Parathyroid adenoma (tissue), 2 donors: Measurements from ENCODE around the gene SPRTN.

ENCODE experiments used
- H2AFZ ChIP-seq: fragments of 300-600 bp; sonication (generic); one replicate; pipeline ENCODE4 v1.7.0; 2017; ENCODE audit warnings: antibody characterized with exemption, mild to moderate bottlenecking
- H3K27ac ChIP-seq: fragments of 300-600 bp; sonication (generic); one replicate; pipeline ENCODE4 v1.7.0; 2017
- H3K27me3 ChIP-seq: fragments of 300-600 bp; sonication (generic); one replicate; pipeline ENCODE4 v1.7.0; 2017; ENCODE audit warnings: low read length; ENCODE audit not compliant: control insufficient read depth, insufficient read depth
- H3K36me3 ChIP-seq: fragments of 300-600 bp; sonication (generic); one replicate; pipeline ENCODE4 v1.7.0; 2017; ENCODE audit warnings: low read length; ENCODE audit not compliant: control insufficient read depth, insufficient read depth
- H3K4me1 ChIP-seq: fragments of 300-600 bp; sonication (generic); one replicate; pipeline ENCODE4 v1.7.0; 2017; ENCODE audit warnings: control low read depth
- H3K4me2 ChIP-seq: fragments of 300-600 bp; sonication (generic); one replicate; pipeline ENCODE4 v1.7.0; 2017; ENCODE audit warnings: low read length
- H3K4me3 ChIP-seq: fragments of 300-600 bp; sonication (generic); one replicate; pipeline ENCODE4 v1.7.0; 2017; ENCODE audit warnings: low read depth, low read length
- H3K79me2 ChIP-seq: fragments of 300-600 bp; sonication (generic); one replicate; pipeline ENCODE4 v1.7.0; 2017; ENCODE audit warnings: control low read depth
- H3K9ac ChIP-seq: fragments of 300-600 bp; sonication (generic); one replicate; pipeline ENCODE4 v1.7.0; 2017; ENCODE audit warnings: mild to moderate bottlenecking
- H3K9me3 ChIP-seq: fragments of 300-600 bp; sonication (generic); one replicate; pipeline ENCODE4 v1.7.0; 2017; ENCODE audit warnings: low read length; ENCODE audit not compliant: control insufficient read depth
- TF ChIP-seq, protein P1 (sequence below): fragments of 300-600 bp; sonication (generic); IDR thresholded peaks from one replicate; pipeline ENCODE4 v1.7.0; 2017; ENCODE audit warnings: antibody characterized with exemption, mild to moderate bottlenecking
- donor health status: primary hyperparathyroidism.

SPRTN gene

DNA sequence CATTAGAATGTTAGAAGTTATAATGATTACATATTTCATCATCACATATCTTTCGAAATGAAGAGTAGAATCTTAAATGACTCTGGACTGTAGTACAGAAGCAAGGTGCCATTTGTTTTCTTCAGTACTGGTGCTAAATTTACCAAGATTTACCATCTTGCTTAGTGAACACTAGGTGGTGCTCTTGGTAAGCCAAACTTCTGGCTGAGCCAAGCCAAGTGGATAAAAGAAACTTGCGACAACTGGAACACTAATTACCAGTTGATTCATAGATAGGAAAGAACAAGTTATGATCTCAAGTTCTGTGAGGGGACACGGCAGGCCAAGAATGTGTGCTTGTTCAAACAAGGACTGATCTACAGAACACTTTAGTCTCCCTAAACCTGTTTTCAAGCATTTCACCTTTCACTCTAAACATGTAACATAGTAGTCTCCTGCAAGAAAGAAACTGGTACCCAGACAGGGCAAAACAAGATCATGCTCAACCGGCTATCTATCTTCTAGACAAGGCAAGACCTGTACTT is 19.8 kb downstream of the SPRTN start:
- Histone ChIP-seq H3K9ac (no peak overlapping the region), H3K27ac (no peak overlapping the region)
- TF ChIP-seq, protein P1, sequence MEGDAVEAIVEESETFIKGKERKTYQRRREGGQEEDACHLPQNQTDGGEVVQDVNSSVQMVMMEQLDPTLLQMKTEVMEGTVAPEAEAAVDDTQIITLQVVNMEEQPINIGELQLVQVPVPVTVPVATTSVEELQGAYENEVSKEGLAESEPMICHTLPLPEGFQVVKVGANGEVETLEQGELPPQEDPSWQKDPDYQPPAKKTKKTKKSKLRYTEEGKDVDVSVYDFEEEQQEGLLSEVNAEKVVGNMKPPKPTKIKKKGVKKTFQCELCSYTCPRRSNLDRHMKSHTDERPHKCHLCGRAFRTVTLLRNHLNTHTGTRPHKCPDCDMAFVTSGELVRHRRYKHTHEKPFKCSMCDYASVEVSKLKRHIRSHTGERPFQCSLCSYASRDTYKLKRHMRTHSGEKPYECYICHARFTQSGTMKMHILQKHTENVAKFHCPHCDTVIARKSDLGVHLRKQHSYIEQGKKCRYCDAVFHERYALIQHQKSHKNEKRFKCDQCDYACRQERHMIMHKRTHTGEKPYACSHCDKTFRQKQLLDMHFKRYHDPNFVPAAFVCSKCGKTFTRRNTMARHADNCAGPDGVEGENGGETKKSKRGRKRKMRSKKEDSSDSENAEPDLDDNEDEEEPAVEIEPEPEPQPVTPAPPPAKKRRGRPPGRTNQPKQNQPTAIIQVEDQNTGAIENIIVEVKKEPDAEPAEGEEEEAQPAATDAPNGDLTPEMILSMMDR, result peak; percentile 63

DNA sequence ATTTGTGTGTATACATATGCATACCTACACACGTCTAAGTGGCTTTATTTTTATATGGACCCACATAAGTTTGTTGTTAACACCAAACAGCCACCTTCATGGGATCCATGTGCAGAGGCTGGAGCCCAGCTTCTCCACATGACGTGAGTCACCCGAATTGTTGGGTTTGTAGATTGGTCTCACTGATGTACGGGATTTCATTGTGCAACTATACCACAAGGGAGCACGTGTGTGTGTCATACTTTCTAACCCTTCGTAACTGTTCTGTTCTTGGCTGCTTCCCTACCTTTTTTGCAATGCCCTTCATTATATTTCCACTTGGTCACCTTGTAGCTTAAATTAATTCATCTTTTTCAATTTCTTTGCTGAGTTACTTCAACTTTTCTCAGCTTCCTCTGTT is 21.0 kb downstream of the SPRTN start:
- H3K27ac ChIP-seq, result no peak overlapping the region
- no peak overlapping the region for H2AFZ ChIP-seq
- H3K4me1 ChIP-seq, result no peaks in the 10 kb centered on the region
- H3K36me3 ChIP-seq, result no peaks in the 10 kb centered on the region
- TF ChIP-seq, protein P1, result no peak
- H3K4me3 ChIP-seq, result no peak overlapping the region
- no peaks in the 10 kb centered on the region for H3K79me2 ChIP-seq
- H3K9me3 ChIP-seq, result no peaks in the 10 kb centered on the region
- no peaks in the 10 kb centered on the region for H3K27me3 ChIP-seq
- no peak overlapping the region for H3K4me2 ChIP-seq
- no peak overlapping the region for H3K9ac ChIP-seq

More for the DNA sequence above, 19.8 kb downstream of the SPRTN start:
- no peaks in the 10 kb centered on the region for H3K36me3 ChIP-seq
- H3K4me3 ChIP-seq, result no peak overlapping the region
- H3K79me2 ChIP-seq, result no peaks in the 10 kb centered on the region
- no peaks in the 10 kb centered on the region for H3K4me1 ChIP-seq
- H3K27me3 ChIP-seq, result no peaks in the 10 kb centered on the region
- no peak overlapping the region for H2AFZ ChIP-seq
- no peaks in the 10 kb centered on the region for H3K9me3 ChIP-seq
- no peak overlapping the region for H3K4me2 ChIP-seq

DNA sequence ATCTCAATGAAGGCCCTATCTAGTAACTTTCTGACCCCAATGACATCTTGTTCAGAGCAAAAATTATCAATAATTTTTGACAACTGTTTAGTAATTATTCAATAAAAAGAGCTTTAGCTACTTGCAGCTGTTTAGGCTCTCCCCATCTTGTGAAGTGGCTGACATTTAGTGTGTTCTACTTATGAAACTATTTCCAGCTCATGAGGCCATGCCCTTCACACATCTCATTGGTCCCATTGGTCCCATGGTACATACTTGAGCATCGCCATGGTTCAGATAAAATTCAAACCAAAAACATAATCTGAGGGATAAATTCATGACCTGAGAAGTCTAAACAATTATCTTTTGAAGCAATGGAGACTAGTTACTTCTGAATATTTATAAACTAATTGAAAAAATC is 24.2 kb downstream of the SPRTN start:
- Histone ChIP-seq H3K4me1 (no peaks in the 10 kb centered on the region), H3K9me3 (no peaks in the 10 kb centered on the region)
- TF ChIP-seq, protein P1, result no peak

DNA sequence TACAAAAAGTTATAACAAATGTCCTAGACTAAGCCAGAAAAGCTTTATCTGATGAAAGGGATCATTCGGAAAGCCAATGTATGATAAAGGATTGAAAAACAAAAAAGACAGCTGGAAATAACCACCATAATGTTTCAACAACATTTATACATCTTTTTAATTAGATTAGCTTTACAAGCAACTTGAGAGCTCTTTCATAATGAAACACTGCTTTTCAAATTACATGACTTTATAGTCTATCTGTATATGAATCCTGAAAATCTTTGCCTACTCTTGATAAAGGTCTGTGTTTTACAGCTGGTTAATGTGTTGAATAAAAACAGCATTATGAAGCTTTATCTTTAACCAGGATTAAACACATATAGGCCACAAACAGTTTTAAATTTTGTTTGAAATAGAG is 25.5 kb downstream of the SPRTN start:
- Histone ChIP-seq H3K36me3 (no peaks in the 10 kb centered on the region), H3K9ac (no peak overlapping the region), H3K9me3 (no peaks in the 10 kb centered on the region), H3K4me2 (no peak overlapping the region), H3K27me3 (no peaks in the 10 kb centered on the region), H3K4me1 (no peaks in the 10 kb centered on the region), H3K4me3 (no peak overlapping the region), H2AFZ (no peak overlapping the region), H3K27ac (no peak overlapping the region), H3K79me2 (no peaks in the 10 kb centered on the region)
- TF ChIP-seq, protein P1, result no peak

More for the DNA sequence above, 24.2 kb downstream of the SPRTN start:
- no peak overlapping the region for H3K4me3 ChIP-seq
- no peak overlapping the region for H3K27ac ChIP-seq
- H3K27me3 ChIP-seq, result no peaks in the 10 kb centered on the region
- no peak overlapping the region for H2AFZ ChIP-seq
- no peak overlapping the region for H3K9ac ChIP-seq
- no peaks in the 10 kb centered on the region for H3K36me3 ChIP-seq
- no peak overlapping the region for H3K4me2 ChIP-seq
- H3K79me2 ChIP-seq, result no peaks in the 10 kb centered on the region

DNA sequence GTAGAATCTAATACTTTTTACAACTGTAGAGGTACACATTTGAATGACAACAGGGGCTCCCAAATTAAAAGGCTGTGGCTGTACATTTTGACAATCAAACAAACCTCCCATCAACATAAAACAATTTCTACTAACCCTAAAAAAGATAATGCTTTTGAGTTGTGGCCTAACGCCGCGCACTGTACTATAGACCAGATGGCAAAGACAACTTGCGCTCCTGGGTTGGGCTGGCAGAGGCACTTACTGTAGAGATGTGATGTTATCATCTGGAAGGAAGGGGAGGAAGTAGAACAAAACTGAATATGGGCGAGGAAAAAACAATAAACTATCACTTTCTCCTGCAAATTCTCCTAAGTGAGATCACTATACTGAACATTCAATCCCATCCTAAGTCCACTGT is 26.1 kb downstream of the SPRTN start:
- H3K27ac ChIP-seq, result no peak overlapping the region
- H3K4me1 ChIP-seq, result no peaks in the 10 kb centered on the region
- H3K9me3 ChIP-seq, result no peaks in the 10 kb centered on the region
- no peak overlapping the region for H2AFZ ChIP-seq
- H3K4me3 ChIP-seq, result no peak overlapping the region
- no peaks in the 10 kb centered on the region for H3K36me3 ChIP-seq
- no peak overlapping the region for H3K4me2 ChIP-seq
- no peaks in the 10 kb centered on the region for H3K79me2 ChIP-seq
- H3K9ac ChIP-seq, result no peak overlapping the region
- TF ChIP-seq, protein P1, result no peak
- no peaks in the 10 kb centered on the region for H3K27me3 ChIP-seq
